Measurements from ENCODE around the gene INSYN2B. TPM values are rescaled to one million over a fixed set of nuclear protein-coding genes. Genes with fewer than 3 reads are reported as not detected.

The INSYN2B gene
- total and polyA plus RNA-seq, 2 of the 8 experiments (the other 6 are each of a cell fraction or from before 2014, with no cell fraction given), result not detected

DNA sequence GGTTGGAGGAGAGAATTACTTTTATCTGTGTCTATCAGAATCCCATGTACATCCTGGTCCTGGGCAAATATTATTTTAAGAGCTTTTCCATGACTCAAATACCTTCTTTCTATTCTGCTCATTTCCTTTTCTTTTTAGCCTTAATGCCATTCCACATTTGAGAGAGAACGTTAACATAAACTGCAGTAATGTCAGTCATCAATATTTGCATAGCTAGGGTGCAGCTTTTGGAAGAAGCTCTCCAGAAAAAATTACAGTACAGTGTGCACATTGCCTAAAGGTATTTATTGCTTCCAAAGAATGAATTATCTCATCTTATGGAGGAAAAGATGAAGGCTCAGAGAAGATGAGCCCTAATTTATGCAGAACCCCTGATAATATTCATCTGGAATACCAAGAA is 58.3 kb downstream of the INSYN2B start:
- H3K14ac ChIP-seq (ENCODE audit: insufficient read length), result no peak overlapping the region
- H3K4me2 ChIP-seq (ENCODE audit: insufficient read depth in 1 of 2, low read depth in 2 of 2, low read length in 2 of 2), result no peak overlapping the region
- FAIRE-seq (no peak), DNase-seq (ENCODE audit: low read depth in 1 of 2, low spot score in 2 of 2) (no peak)
- no peak overlapping the region for H4K91ac ChIP-seq (replicated peaks; ENCODE audit: insufficient read length, low read length)
- H3K4ac ChIP-seq (replicated peaks; ENCODE audit: insufficient read length, low read depth, low read length), result no peak overlapping the region
- no peak overlapping the region for H3K23ac ChIP-seq (ENCODE audit: insufficient read length)
- no peak overlapping the region for H2AFZ ChIP-seq (ENCODE audit: low read length)
- no peaks in the 10 kb centered on the region for H3K23me2 ChIP-seq (ENCODE audit: low read depth, low read length)
- H3K9ac ChIP-seq (replicated peaks in 1 of 4; ENCODE audit: extremely low read depth in 1 of 4, low read depth in 3 of 4, low read length in 3 of 4), result no peak overlapping the region
- no peaks in the 10 kb centered on the region for H3K79me1 ChIP-seq (ENCODE audit: low read depth, low read length)
- no peak overlapping the region for H2BK12ac ChIP-seq (ENCODE audit: low read depth, low read length)
- H3K36me3 ChIP-seq (ENCODE audit: control insufficient read depth in 2 of 4, insufficient read depth in 4 of 4, low read length in 3 of 4), result no peaks in the 10 kb centered on the region
- POLR2A ChIA-PET (ENCODE audit: partially characterized antibody), result no interaction called here
- H3K79me2 ChIP-seq (ENCODE audit: control insufficient read depth in 1 of 2, insufficient read depth in 2 of 2, low read length in 2 of 2), result no peaks in the 10 kb centered on the region
- no peak overlapping the region for H3K18ac ChIP-seq (ENCODE audit: extremely low read depth, low read length)
- CTCF ChIA-PET (ENCODE audit: partially characterized antibody), result interaction anchor here (1.1 kb wide), 2 partner anchors 9 to 59 kb away, joined by 3 to 8 read pairs; partner anchors contain the start of gene INSYN2B
- H3K4me1 ChIP-seq (replicated peaks in 1 of 4; ENCODE audit: control insufficient read depth in 3 of 4, insufficient read depth in 4 of 4, low read length in 3 of 4), result no peaks in the 10 kb centered on the region
- no peak overlapping the region for H2BK5ac ChIP-seq (ENCODE audit: low read depth, low read length)
- no peak overlapping the region for H2BK15ac ChIP-seq (ENCODE audit: low read length)
- H3K56ac ChIP-seq (replicated peaks; ENCODE audit: insufficient read length, low read depth, low read length), result no peak overlapping the region
- H3K27ac ChIP-seq (ENCODE audit: low read depth, low read length), result no peak overlapping the region
- H4K8ac ChIP-seq (ENCODE audit: extremely low read depth, insufficient read depth, low read length), result no peak overlapping the region
- H4K5ac ChIP-seq (ENCODE audit: insufficient read length, low read depth, low read length), result no peak overlapping the region
- H4K20me1 ChIP-seq (replicated peaks in 1 of 2; ENCODE audit: control insufficient read depth in 1 of 2, insufficient read depth in 2 of 2, low read length in 2 of 2), result no peaks in the 10 kb centered on the region
- H2BK120ac ChIP-seq (replicated peaks; ENCODE audit: low read depth, low read length), result no peak overlapping the region
- no peak overlapping the region for H3K4me3 ChIP-seq (ENCODE audit: extremely low read depth in 1 of 4, insufficient read depth in 2 of 4, low read depth in 3 of 4, low read length in 4 of 4)
- H2BK20ac ChIP-seq (ENCODE audit: low read length), result no peak overlapping the region
- no peak overlapping the region for H2AK5ac ChIP-seq (ENCODE audit: low read depth, low read length)
- H3K27me3 ChIP-seq (replicated peaks in 1 of 4; ENCODE audit: control insufficient read depth in 3 of 4, extremely low read depth in 1 of 4, insufficient read depth in 3 of 4, low read length in 3 of 4), result no peaks in the 10 kb centered on the region
- 84% methylated on average over 1 of the region's 1 CpG; no CpG with 5 or more reads in 1 of the 2 experiments for WGBS, 2 experiments (ENCODE audit: extremely low coverage in 1 of 2, insufficient coverage in 1 of 2, insufficient read length in 1 of 2, insufficient replicate concordance in 2 of 2, low coverage in 1 of 2, low lambda C conversion rate in 2 of 2, missing lambda C conversion rate in 1 of 2)
- H3K9me3 ChIP-seq (ENCODE audit: insufficient read depth in 2 of 2, low read depth in 1 of 2, low read length in 1 of 2), result no peaks in the 10 kb centered on the region
